ENCODE results near the gene ALG10B. TPM values are rescaled to one million over a fixed set of nuclear protein-coding genes. Genes with fewer than 3 reads are reported as not detected.

The ALG10B gene
- total RNA-seq (2022) (3.9 and 9.5 TPM in 2 replicates), Bru-seq, nascent RNA (percentile 70 among the genes with signal in this experiment), BruChase-seq, experiment 1, labeled RNA remaining after a 6-hour chase (percentile 90 among the genes with signal in this experiment), BruChase-seq, experiment 2, labeled RNA remaining after a 2-hour chase (percentile 83 among the genes with signal in this experiment)
- long read RNA-seq, full-length matches to known transcripts, result 2 of 4 reads
- long read RNA-seq, partial matches to known transcripts, result 0 of 4 reads
- long read RNA-seq, other reads (novel, unspliced or antisense), result 2 of 4 reads

GRCh38 chr12:38316391-38317129 lies at the start of gene ALG10B:
ALG10B (plus strand) TSS chr12:38316774; CDS start chr12:38316894, 120 bp downstream.
- no peaks in the 10 kb centered on the region for H3K36me3 Mint-ChIP-seq (ENCODE audit: insufficient read depth, unreplicated experiment)
- BruUV-seq (replicated peaks), result no TSS peak
- peak; percentile 98 for DNase-seq (ENCODE audit: unreplicated experiment)
- no peaks in the 10 kb centered on the region for H3K27me3 Mint-ChIP-seq (ENCODE audit: insufficient read depth, unreplicated experiment)
- no peaks in the 10 kb centered on the region for H3K9me3 Mint-ChIP-seq (ENCODE audit: unreplicated experiment)
- CTCF ChIA-PET, result interaction anchor here (0.6 to 3.7 kb wide), 18 partner anchors 31 to 956 kb away, joined by 3 to 27 read pairs (median 3); partner anchors contain the start of gene CPNE8
- POLR2A ChIA-PET, result interaction anchor here (0.7 to 3.0 kb wide), 14 partner anchors 12 to 589 kb away, joined by 3 to 10 read pairs (median 4); partner anchors contain the start of gene CPNE8
- TF ChIP-seq CTCF (IDR thresholded peaks at IDR 0.05; ENCODE audit: unreplicated experiment), result peak; percentile 73
- peak within 1 kb of the TSS; percentile 87 for H3K27ac Mint-ChIP-seq (ENCODE audit: low read depth, unreplicated experiment)
- intact Hi-C loops (cut with micrococcal nuclease), result loop anchor here (1.0 to 5.0 kb wide), 4 partner anchors 178 to 644 kb away; no protein-coding TSS in a partner anchor
- peaks cover 11% of the 10 kb centered on the region for H3K4me1 Mint-ChIP-seq (ENCODE audit: insufficient read depth, unreplicated experiment)
- H3K4me3 Mint-ChIP-seq (ENCODE audit: unreplicated experiment), result peak within 1 kb of the TSS; percentile 98

GRCh38 chr12:38268612-38269011 lies 48.0 kb upstream of the ALG10B start:
- BruUV-seq (replicated peaks), result no TSS peak
- H3K4me3 Mint-ChIP-seq (ENCODE audit: unreplicated experiment), result no peak overlapping the region
- H3K4me1 Mint-ChIP-seq (ENCODE audit: insufficient read depth, unreplicated experiment), result no peaks in the 10 kb centered on the region
- H3K36me3 Mint-ChIP-seq (ENCODE audit: insufficient read depth, unreplicated experiment), result no peaks in the 10 kb centered on the region
- H3K27me3 Mint-ChIP-seq (ENCODE audit: insufficient read depth, unreplicated experiment), result no peaks in the 10 kb centered on the region
- no peak for TF ChIP-seq CTCF (IDR thresholded peaks at IDR 0.05; ENCODE audit: unreplicated experiment)
- POLR2A ChIA-PET, result interaction anchor here (0.5 kb wide), 1 partner anchor 30 kb away, joined by 3 read pairs; no protein-coding TSS in a partner anchor
- CTCF ChIA-PET, result no interaction called here
- intact Hi-C loops (cut with micrococcal nuclease), result no loop called here
- no peak overlapping the region for H3K27ac Mint-ChIP-seq (ENCODE audit: low read depth, unreplicated experiment)
- H3K9me3 Mint-ChIP-seq (ENCODE audit: unreplicated experiment), result no peaks in the 10 kb centered on the region
- DNase-seq (ENCODE audit: unreplicated experiment), result no peak

GRCh38 chr12:38269897-38270296 lies 46.7 kb upstream of the ALG10B start:
- Mint-ChIP-seq H3K4me1 (ENCODE audit: insufficient read depth, unreplicated experiment) (no peaks in the 10 kb centered on the region), H3K36me3 (ENCODE audit: insufficient read depth, unreplicated experiment) (no peaks in the 10 kb centered on the region), H3K27me3 (ENCODE audit: insufficient read depth, unreplicated experiment) (no peaks in the 10 kb centered on the region), H3K27ac (ENCODE audit: low read depth, unreplicated experiment) (no peak overlapping the region), H3K9me3 (ENCODE audit: unreplicated experiment) (no peaks in the 10 kb centered on the region), H3K4me3 (ENCODE audit: unreplicated experiment) (no peak overlapping the region)
- DNase-seq (ENCODE audit: unreplicated experiment), result peak; percentile 21
- ChIA-PET CTCF (no interaction called here), POLR2A (no interaction called here)
- intact Hi-C loops (cut with micrococcal nuclease), result no loop called here
- no peak for TF ChIP-seq CTCF (IDR thresholded peaks at IDR 0.05; ENCODE audit: unreplicated experiment)
- no TSS peak for BruUV-seq (replicated peaks)

- Mint-ChIP-seq H3K27me3 (ENCODE audit: insufficient read depth, unreplicated experiment) (no peaks in the 10 kb centered on the region), H3K9me3 (ENCODE audit: unreplicated experiment) (peaks cover 8% of the 10 kb centered on the region), H3K36me3 (ENCODE audit: insufficient read depth, unreplicated experiment) (no peaks in the 10 kb centered on the region), H3K27ac (ENCODE audit: low read depth, unreplicated experiment) (no peak overlapping the region), H3K4me1 (ENCODE audit: insufficient read depth, unreplicated experiment) (peaks cover 17% of the 10 kb centered on the region), H3K4me3 (ENCODE audit: unreplicated experiment) (no peak overlapping the region)
- no peak for TF ChIP-seq CTCF (IDR thresholded peaks at IDR 0.05; ENCODE audit: unreplicated experiment)
- intact Hi-C loops (cut with micrococcal nuclease), result no loop called here
- BruUV-seq (replicated peaks), result no TSS peak
- POLR2A ChIA-PET, result no interaction called here
- CTCF ChIA-PET, result interaction anchor here (0.6 kb wide), 1 partner anchor 174 kb away, joined by 3 read pairs; no protein-coding TSS in a partner anchor
- peak; percentile 9 for DNase-seq (ENCODE audit: unreplicated experiment)
Observed at GRCh38 chr12:38279756-38280155, 36.8 kb upstream of the ALG10B start.

All from MCF 10A (cell line).